Measurements from ENCODE around the gene ATP6V0E1. TPM values are rescaled to one million over a fixed set of nuclear protein-coding genes. Genes with fewer than 3 reads are reported as not detected.

ATP6V0E1 gene
- total RNA-seq, 1 experiment from 2014 or later: 332 TPM

DNA sequence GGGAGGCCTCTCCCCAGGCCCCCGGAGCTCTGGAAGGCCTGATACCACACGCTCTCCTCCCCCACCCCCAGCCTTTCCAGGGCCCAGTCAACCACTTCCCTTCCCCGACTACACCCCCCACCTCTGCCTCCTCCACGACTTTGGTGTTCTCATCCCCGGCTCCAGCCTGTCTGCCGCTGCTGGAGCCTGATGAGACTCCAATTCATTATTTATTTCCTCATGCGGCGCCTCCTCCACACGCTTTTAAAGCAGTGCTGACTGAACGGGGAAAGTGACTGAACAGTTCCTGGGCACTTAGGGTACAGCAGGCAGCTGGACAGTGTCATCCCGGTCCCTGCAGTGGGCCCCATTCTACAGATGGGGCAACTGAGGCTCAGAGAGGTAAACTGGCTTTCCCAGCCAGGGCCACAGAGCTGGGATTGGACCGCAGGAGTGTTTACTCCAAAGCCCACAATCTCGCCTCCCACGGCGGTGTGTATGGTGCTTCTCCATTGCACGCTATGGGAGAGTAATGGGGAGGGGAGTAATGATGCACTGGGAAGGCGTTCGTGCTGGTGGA, 40.2 kb upstream of the ATP6V0E1 start:
- TF ChIP-seq, protein P1, sequence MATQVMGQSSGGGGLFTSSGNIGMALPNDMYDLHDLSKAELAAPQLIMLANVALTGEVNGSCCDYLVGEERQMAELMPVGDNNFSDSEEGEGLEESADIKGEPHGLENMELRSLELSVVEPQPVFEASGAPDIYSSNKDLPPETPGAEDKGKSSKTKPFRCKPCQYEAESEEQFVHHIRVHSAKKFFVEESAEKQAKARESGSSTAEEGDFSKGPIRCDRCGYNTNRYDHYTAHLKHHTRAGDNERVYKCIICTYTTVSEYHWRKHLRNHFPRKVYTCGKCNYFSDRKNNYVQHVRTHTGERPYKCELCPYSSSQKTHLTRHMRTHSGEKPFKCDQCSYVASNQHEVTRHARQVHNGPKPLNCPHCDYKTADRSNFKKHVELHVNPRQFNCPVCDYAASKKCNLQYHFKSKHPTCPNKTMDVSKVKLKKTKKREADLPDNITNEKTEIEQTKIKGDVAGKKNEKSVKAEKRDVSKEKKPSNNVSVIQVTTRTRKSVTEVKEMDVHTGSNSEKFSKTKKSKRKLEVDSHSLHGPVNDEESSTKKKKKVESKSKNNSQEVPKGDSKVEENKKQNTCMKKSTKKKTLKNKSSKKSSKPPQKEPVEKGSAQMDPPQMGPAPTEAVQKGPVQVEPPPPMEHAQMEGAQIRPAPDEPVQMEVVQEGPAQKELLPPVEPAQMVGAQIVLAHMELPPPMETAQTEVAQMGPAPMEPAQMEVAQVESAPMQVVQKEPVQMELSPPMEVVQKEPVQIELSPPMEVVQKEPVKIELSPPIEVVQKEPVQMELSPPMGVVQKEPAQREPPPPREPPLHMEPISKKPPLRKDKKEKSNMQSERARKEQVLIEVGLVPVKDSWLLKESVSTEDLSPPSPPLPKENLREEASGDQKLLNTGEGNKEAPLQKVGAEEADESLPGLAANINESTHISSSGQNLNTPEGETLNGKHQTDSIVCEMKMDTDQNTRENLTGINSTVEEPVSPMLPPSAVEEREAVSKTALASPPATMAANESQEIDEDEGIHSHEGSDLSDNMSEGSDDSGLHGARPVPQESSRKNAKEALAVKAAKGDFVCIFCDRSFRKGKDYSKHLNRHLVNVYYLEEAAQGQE (IDR thresholded peaks at IDR 0.05; ENCODE audit: insufficient read depth in 1 of 2, low read depth in 2 of 2, low read length in 1 of 2): no peak
- TF ChIP-seq SIN3A (IDR thresholded peaks at IDR 0.05; ENCODE audit: borderline replicate concordance, insufficient read depth, low read depth, low read length): no peak
- TF ChIP-seq POLR2AphosphoS5 (IDR thresholded peaks at IDR 0.05; ENCODE audit: low read depth, low read length): no peak
- TF ChIP-seq TCF7L2 (IDR thresholded peaks at IDR 0.05; ENCODE audit: low read depth, low read length): no peak
- no peak for TF ChIP-seq CTCF (IDR thresholded peaks at IDR 0.05)
- CTCF ChIA-PET: no interaction called here
- no TSS peak for BruUV-seq (replicated peaks)

DNA sequence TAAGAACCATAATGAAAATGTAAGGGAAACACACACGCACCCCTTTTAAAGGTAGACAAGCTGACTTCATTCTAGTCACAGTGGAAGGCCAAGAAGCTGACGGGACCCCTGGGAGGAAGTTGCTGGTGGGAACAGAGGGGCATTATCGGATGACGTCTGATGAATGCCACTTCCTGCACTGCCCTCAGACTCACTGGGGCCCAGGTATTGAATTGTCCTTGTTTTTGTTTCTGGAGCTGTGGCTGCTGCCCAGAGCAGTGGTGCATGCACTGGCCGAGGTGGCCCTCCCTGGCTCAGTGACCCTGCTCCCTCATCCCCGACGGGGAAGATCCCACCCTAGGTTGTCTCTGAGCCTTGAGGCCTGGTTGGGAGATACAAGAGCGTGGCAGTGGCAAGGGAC, 39.7 kb upstream of the ATP6V0E1 start:
- TF ChIP-seq, protein P1 (IDR thresholded peaks at IDR 0.05; ENCODE audit: insufficient read depth in 1 of 2, low read depth in 2 of 2, low read length in 1 of 2): no peak
- no peak for TF ChIP-seq SIN3A (IDR thresholded peaks at IDR 0.05; ENCODE audit: borderline replicate concordance, insufficient read depth, low read depth, low read length)
- TF ChIP-seq CTCF (IDR thresholded peaks at IDR 0.05): no peak
- TF ChIP-seq TCF7L2 (IDR thresholded peaks at IDR 0.05; ENCODE audit: low read depth, low read length): no peak
- TF ChIP-seq POLR2AphosphoS5 (IDR thresholded peaks at IDR 0.05; ENCODE audit: low read depth, low read length): no peak
- Histone ChIP-seq H3K4me3 (ENCODE audit: low read depth in 2 of 2, low read length in 2 of 2) (no peak overlapping the region), H3K27me3 (ENCODE audit: control insufficient read depth, insufficient read depth, low read length) (no peaks in the 10 kb centered on the region), H3K9me3 (ENCODE audit: control insufficient read depth, insufficient read depth, low read depth, low read length) (no peaks in the 10 kb centered on the region), H3K27ac (ENCODE audit: low read length) (no peak overlapping the region), H3K4me1 (ENCODE audit: control insufficient read depth, insufficient read depth, low read length) (no peaks in the 10 kb centered on the region), H3K36me3 (ENCODE audit: control insufficient read depth, insufficient read depth, low read length) (no peaks in the 10 kb centered on the region)
- DNase-seq (ENCODE audit: low read depth, low spot score): no peak
- CTCF ChIA-PET: no interaction called here
- in situ Hi-C loops (cut with HindIII; ENCODE audit: low pct_unique_long_range_greater_than_20kb, low sequenced_read_pairs): no loop called here
- POLR2A ChIA-PET: no interaction called here
- ATAC-seq: no peak
- BruUV-seq (replicated peaks): no TSS peak
- intact Hi-C loops (cut with micrococcal nuclease; ENCODE audit: unreplicated experiment): no loop called here

More for the DNA sequence above, 40.2 kb upstream of the ATP6V0E1 start:
- DNase-seq (ENCODE audit: low read depth, low spot score) (no peak), ATAC-seq (0 out of 2 replicates have a peak, but pooled peaks have one; percentile 9)
- H3K36me3 ChIP-seq (ENCODE audit: control insufficient read depth, insufficient read depth, low read length): no peaks in the 10 kb centered on the region
- no peaks in the 10 kb centered on the region for H3K4me1 ChIP-seq (ENCODE audit: control insufficient read depth, insufficient read depth, low read length)
- H3K4me3 ChIP-seq (ENCODE audit: low read depth in 2 of 2, low read length in 2 of 2): no peak overlapping the region
- no peaks in the 10 kb centered on the region for H3K27me3 ChIP-seq (ENCODE audit: control insufficient read depth, insufficient read depth, low read length)
- in situ Hi-C loops (cut with HindIII; ENCODE audit: low pct_unique_long_range_greater_than_20kb, low sequenced_read_pairs): no loop called here
- H3K27ac ChIP-seq (ENCODE audit: low read length): no peak overlapping the region
- H3K9me3 ChIP-seq (ENCODE audit: control insufficient read depth, insufficient read depth, low read depth, low read length): no peaks in the 10 kb centered on the region
- intact Hi-C loops (cut with micrococcal nuclease; ENCODE audit: unreplicated experiment): no loop called here
- POLR2A ChIA-PET: no interaction called here
